Inferior parietal cortex (tissue), 1 donor: ENCODE results near the gene OR6C65.
A peak's percentile ranks its signal among the peaks of the same experiment; 100 is the strongest.

Source experiments
- DNase-seq: peaks from one replicate; pipeline ENCODE4 v3.0.0-alpha.2; 2016; ENCODE audit errors: extremely low spot score

OR6C65 gene

GRCh38 chr12:55446326-55446725 is 46.0 kb downstream of the OR6C65 start:
- DNase-seq: peak; percentile 2

DNA sequence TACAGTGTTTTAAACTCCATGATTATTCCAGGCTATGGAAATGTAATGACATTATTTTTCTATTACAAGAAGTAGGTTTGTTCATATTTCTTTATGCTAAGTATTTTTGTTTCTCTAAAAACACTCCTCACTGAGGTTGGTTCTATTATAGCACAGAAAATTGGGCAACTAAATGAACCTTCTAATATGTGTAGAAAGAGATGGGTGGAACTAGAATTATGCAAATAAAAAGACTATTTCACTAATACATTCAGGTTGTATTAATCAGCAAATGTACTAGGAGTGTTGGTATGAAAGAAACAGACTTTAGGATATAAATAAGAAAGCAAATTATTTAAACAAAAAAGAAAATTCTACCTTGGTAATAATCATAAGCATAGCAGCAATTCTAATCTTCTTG is 48.5 kb downstream of the OR6C65 start:
- no peak for DNase-seq
